ENCODE data around the gene MAST3.

DNA sequence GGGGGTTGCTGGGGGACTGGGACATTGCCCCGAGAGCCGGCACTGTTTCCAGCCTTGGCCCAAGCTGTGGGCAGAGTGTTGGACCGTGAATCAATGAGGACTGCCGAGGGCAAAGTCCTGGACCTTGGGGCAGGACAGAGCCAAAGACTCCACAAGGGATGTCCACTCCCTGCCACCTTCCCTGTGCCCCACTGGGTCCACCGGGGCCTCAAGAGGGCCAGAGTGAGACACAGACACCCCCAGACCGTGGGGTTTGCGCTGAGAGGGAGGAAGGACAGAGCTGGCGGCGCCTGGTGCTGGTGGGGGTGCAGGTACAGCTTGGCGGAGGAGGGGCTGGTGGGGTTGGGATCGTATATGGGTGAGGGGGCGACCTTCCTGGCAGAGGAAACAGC is 11.8 kb downstream of the MAST3 start:
- TF ChIP-seq, protein P1, sequence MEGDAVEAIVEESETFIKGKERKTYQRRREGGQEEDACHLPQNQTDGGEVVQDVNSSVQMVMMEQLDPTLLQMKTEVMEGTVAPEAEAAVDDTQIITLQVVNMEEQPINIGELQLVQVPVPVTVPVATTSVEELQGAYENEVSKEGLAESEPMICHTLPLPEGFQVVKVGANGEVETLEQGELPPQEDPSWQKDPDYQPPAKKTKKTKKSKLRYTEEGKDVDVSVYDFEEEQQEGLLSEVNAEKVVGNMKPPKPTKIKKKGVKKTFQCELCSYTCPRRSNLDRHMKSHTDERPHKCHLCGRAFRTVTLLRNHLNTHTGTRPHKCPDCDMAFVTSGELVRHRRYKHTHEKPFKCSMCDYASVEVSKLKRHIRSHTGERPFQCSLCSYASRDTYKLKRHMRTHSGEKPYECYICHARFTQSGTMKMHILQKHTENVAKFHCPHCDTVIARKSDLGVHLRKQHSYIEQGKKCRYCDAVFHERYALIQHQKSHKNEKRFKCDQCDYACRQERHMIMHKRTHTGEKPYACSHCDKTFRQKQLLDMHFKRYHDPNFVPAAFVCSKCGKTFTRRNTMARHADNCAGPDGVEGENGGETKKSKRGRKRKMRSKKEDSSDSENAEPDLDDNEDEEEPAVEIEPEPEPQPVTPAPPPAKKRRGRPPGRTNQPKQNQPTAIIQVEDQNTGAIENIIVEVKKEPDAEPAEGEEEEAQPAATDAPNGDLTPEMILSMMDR (IDR thresholded peaks at IDR 0.05; ENCODE audit: low read depth, low read length), result no peak
- TF ChIP-seq EZH2phosphoT487 (IDR thresholded peaks at IDR 0.05; ENCODE audit: low read depth), result no peak
